Measurements from ENCODE around the gene ZFAND3. TPM values are rescaled to one million over a fixed set of nuclear protein-coding genes. Genes with fewer than 3 reads are reported as not detected.

The ZFAND3 gene
- total and polyA plus RNA-seq, 2 donors (not counting 3 experiments of a cell fraction or from before 2014, with no cell fraction given) = 15.4 to 54.2 TPM

- Histone ChIP-seq H3K36me3 (ENCODE audit: control insufficient read depth in 2 of 2, extremely low read depth in 1 of 2, insufficient read depth in 2 of 2, low read length in 2 of 2) (no peaks in the 10 kb centered on the region), H3K4me1 (ENCODE audit: control insufficient read depth, extremely low read depth, insufficient read depth, low read length) (peaks cover 1% of the 10 kb centered on the region), H3K27me3 (ENCODE audit: control insufficient read depth in 2 of 2, insufficient read depth in 2 of 2, low read length in 2 of 2) (no peaks in the 10 kb centered on the region), H4K20me1 (replicated peaks; ENCODE audit: control insufficient read depth, extremely low read depth, insufficient read depth, low read length) (peaks cover 7% of the 10 kb centered on the region), H3K27ac (ENCODE audit: insufficient read depth, low read depth, low read length) (no peak overlapping the region), H2AFZ (ENCODE audit: low read depth, low read length) (no peak overlapping the region), H3K4me3 (replicated peaks in 1 of 3; ENCODE audit: insufficient read depth in 1 of 3, low read depth in 1 of 3, low read length in 3 of 3) (no peak overlapping the region), H3K9me3 (replicated peaks; ENCODE audit: control insufficient read depth, insufficient read depth, low read length) (no peaks in the 10 kb centered on the region), H3K9me1 (replicated peaks; ENCODE audit: control insufficient read depth, extremely low read depth, insufficient read depth, low read length) (peaks cover 6% of the 10 kb centered on the region), H3K9ac (replicated peaks; ENCODE audit: extremely low read depth, insufficient read depth, low read length) (no peak overlapping the region), H3K79me2 (ENCODE audit: control insufficient read depth, insufficient read depth, low read length) (peaks cover 59% of the 10 kb centered on the region), H3K4me2 (ENCODE audit: insufficient read depth, low read length) (no peak overlapping the region)
- FAIRE-seq (peak; percentile 42), DNase-seq (ENCODE audit: low read depth, low spot score) (no peak)
- CTCF ChIA-PET = interaction anchor here (0.7 to 1.3 kb wide), 2 partner anchors 9 to 20 kb away, joined by 3 read pairs; no protein-coding TSS in a partner anchor
- POLR2A ChIA-PET = no interaction called here
- intact Hi-C loops (cut with micrococcal nuclease) = no loop called here
- dilution Hi-C loops (cut with MboI; ENCODE audit: extremely low pct_ligation_motif_present, low sequenced_read_pairs) = no loop called here
- TF ChIP-seq POLR2AphosphoS5 (IDR thresholded peaks at IDR 0.05; ENCODE audit: insufficient read depth, low read depth, low read length) (no peak), CTCF (IDR thresholded peaks at IDR 0.05; ENCODE audit: extremely low read depth in 1 of 2, insufficient read depth in 1 of 2, low read depth in 1 of 2, low read length in 2 of 2) (no peak), POLR2A (IDR thresholded peaks at IDR 0.05; ENCODE audit: low read depth, low read length) (no peak), GATA2 (IDR thresholded peaks at IDR 0.05; ENCODE audit: insufficient read depth, insufficient read length, low read depth, low read length) (no peak), MYC (IDR thresholded peaks at IDR 0.05; ENCODE audit: low read depth, low read length) (no peak), MAX (IDR thresholded peaks at IDR 0.05; ENCODE audit: insufficient read depth, insufficient read length) (no peak), JUN (IDR thresholded peaks at IDR 0.05; ENCODE audit: borderline replicate concordance, insufficient read depth, insufficient read length, low read depth) (no peak), EZH2 (IDR thresholded peaks at IDR 0.05; ENCODE audit: borderline replicate concordance, low read depth, low read length, severe bottlenecking) (no peak), FOS (IDR thresholded peaks at IDR 0.05; ENCODE audit: borderline replicate concordance, insufficient read depth, low read length) (no peak)
- BruUV-seq (replicated peaks) = no TSS peak
Observed at GRCh38 chr6:38001386-38001785, 181.9 kb downstream of the ZFAND3 start.
